OCI-LY1 (cell line): ENCODE measurements around the gene TMEM143.

Source experiments
- CTCF ChIP-seq: fragments of 200-600 bp; sonication (generic), shearing (Covaris generic); IDR thresholded peaks from 2 replicates; pipeline ENCODE4 v1.5.1; 2017; ENCODE audit warnings: mild to moderate bottlenecking, antibody characterized with exemption, low read length, moderate library complexity, mixed read lengths
- EZH2 ChIP-seq: fragments of 200-600 bp; sonication (generic), shearing (Covaris generic); IDR thresholded peaks from 2 replicates; pipeline ENCODE4 v1.8.0; 2017; ENCODE audit warnings: borderline replicate concordance, mixed run types, mild to moderate bottlenecking, antibody characterized with exemption, low read length, moderate library complexity, mixed read lengths

GRCh38 chr19:48315712-48316111, 48.0 kb downstream of the TMEM143 start:
- TF ChIP-seq CTCF (no peak), EZH2 (no peak)
